ENCODE results near the gene NUCB2. TPM values are rescaled to one million over a fixed set of nuclear protein-coding genes. Genes with fewer than 3 reads are reported as not detected.
A peak's percentile ranks its signal among the peaks of the same experiment; 100 is the strongest.

Gene NUCB2
- polyA plus RNA-seq, 6 donors from 2014 or later = 14.2 to 23.9 (median 20.7) TPM

DNA sequence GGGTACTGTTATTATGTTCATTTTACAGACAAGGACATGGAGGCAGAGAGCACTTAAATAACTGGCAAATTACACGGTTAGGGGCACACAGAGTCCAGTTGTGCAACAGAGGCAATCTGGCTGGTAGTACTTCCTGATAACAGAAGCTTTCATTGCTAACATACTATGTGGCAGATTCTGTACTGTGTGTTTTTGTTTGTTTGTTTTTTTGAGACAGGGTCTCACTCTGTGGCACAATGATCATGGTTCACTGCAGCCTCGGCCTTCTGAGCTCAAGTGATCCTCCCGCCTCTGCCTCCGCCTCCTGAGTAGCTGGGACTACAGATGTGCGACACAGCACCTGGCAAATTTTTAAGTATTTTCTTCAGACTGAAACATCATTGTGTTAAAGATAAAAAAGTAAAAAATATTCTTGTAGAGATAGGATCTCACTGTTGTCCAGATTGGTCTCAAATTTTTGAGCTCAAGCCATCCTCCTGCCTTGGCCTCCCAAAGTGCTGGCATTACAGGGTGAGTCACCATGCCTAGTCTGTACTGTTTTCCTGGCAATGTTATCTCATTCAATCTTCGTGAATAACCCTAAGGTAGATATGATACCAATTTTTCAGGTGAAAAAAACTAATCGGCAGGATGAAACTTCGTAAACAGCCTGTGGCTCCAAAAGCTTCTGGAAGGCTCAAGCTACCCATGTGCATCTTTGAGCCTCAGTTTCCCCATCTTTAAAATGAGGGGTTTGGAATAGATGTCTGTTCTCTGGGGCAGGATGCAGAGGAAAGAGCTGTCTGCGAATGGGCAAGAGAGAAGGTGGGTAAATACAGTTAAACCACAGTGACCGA is 921 bp upstream of the NUCB2 start:
- no peaks in the 10 kb centered on the region for H3K36me3 Mint-ChIP-seq
- peaks cover 7 to 23% (median 18%) of the 10 kb centered on the region in 3 donors for H3K4me1 Mint-ChIP-seq
- no peaks in the 10 kb centered on the region for H3K27me3 Mint-ChIP-seq
- peak overlapping the region in 5 of 6 donors; percentile 90 to 95 (median 95) for H3K27ac Mint-ChIP-seq
- peak overlapping the region; percentile 93 to 97 (median 96) for H3K4me3 Mint-ChIP-seq
- H3K9me3 Mint-ChIP-seq = no peaks in the 10 kb centered on the region
- DNase-seq = no peak
- ATAC-seq (ENCODE audit: low read depth in 2 of 2) = no peak

DNA sequence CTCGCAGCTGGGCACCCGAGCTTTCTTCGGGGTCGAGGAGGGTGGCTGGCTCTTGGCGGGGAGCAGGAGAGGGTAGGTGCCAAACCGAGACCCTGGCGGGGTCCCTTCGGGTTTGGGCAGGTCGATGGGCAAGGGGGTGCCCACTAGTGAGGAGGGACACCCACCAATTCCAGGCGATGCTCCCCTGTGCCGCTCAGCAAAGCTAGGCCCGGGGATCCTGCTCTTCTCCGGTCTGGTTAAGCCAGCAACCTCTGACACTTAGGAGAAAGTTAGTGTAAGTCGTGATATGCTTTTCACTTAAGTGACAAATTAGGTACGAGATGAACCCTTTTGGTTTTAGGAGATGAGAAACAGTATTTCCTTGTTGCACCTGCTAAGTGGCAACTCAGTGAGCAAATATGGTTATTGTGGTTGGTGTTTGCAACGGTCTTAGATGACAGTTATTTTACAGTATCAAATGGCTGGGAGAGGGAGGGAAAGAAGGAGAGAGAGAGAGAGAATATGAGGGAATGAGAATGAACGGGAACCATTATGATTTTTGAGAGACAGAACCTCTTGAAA is 565 bp downstream of the NUCB2 start:
- H3K4me1 Mint-ChIP-seq = peaks cover 7 to 23% (median 18%) of the 10 kb centered on the region in 3 donors
- peak overlapping the region in 5 of 6 donors; percentile 80 to 95 (median 92) for H3K27ac Mint-ChIP-seq
- peak overlapping the region; percentile 93 to 97 (median 96) for H3K4me3 Mint-ChIP-seq
- ATAC-seq (ENCODE audit: low read depth in 2 of 2) (peak; percentile 6), DNase-seq (no peak)
- H3K36me3 Mint-ChIP-seq = no peaks in the 10 kb centered on the region
- H3K27me3 Mint-ChIP-seq = no peaks in the 10 kb centered on the region
- H3K9me3 Mint-ChIP-seq = no peaks in the 10 kb centered on the region

DNA sequence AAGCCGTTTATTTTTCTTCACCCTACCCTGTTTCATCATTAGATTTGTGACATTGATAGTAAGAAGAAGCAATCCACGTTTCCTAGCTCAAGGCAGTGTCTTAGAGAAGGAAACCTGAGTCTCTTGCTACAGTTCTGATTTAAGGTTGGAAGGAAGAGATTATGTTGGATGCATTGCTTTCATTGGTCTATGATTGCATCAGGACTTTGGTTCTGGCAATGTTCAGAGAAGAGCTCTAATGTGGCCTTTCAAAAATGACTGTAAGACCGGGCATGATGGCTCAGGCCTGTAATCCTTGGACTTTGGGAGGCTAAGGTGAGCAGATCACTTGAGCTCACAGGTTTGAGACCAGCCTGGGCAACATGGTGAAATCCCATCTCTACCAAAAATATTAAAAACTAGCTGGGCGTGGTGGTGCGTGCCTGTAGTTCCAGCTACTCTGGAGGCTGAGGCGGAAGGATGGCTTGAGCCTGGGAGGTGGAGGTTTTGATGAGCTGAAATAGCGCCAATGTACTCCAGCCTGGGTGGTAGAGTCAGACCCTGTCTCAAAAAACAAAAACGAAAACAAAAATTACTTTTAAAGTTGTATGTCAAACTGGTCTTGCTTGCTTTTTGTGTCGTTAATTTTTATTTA is 4.1 kb downstream of the NUCB2 start:
- H3K4me3 Mint-ChIP-seq = no peak overlapping the region

DNA sequence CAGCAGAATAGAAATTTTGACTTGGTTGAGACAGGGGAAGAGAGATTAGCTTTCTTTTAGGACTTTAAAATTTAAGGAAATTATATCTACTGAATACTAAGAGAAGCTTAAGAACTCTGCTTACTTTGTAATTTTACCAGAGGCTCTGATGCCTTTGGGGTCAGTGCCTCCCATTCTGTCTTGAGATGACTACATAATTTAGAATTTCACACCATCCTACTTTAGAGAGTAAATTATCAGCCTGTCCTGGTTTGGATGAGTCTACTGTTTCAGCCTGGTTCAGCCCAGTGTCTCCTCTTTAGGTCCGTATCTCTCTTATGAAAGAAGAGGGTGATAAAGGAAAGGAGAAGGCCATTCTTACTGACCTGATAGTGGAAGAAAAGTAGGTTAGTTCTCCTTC is 9.8 kb downstream of the NUCB2 start:
- Mint-ChIP-seq H3K36me3 (peaks cover 0 to 5% of the 10 kb centered on the region in 2 donors), H3K4me3 (no peak overlapping the region), H3K27ac (no peak overlapping the region), H3K4me1 (peaks cover 0 to 2% (median 0%) of the 10 kb centered on the region in 3 donors), H3K27me3 (no peaks in the 10 kb centered on the region), H3K9me3 (no peaks in the 10 kb centered on the region)
- ATAC-seq (ENCODE audit: low read depth in 2 of 2) (no peak), DNase-seq (no peak)

More for the DNA sequence above, 4.1 kb downstream of the NUCB2 start:
- Mint-ChIP-seq H3K9me3 (no peaks in the 10 kb centered on the region), H3K27ac (no peak overlapping the region), H3K4me1 (peaks cover 7 to 20% (median 18%) of the 10 kb centered on the region in 3 donors), H3K27me3 (no peaks in the 10 kb centered on the region), H3K36me3 (peaks cover 0 to 5% of the 10 kb centered on the region in 2 donors)
- ATAC-seq (ENCODE audit: low read depth in 2 of 2) (no peak), DNase-seq (no peak)

DNA sequence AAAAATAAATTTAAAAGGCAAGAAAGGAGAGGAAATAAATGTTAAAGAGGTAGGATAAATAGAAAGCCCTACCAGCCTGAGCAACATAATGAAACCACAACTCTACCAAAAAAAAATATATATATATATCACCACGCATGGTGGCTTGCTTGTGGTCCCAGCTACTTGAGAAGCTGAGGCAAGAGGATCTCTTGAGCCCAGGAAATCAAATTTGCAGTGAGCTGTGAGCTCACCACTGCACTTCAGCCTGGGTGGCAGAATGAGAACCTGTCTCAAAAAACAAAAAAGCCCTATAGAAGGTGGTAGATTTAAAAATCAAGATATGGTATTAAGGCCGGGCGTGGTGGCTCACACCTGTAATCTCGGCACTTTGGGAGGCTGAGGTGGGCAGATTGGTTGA is 10.5 kb downstream of the NUCB2 start:
- no peaks in the 10 kb centered on the region for H3K27me3 Mint-ChIP-seq
- H3K36me3 Mint-ChIP-seq = peaks cover 0 to 5% of the 10 kb centered on the region in 2 donors
- DNase-seq (no peak), ATAC-seq (ENCODE audit: low read depth in 2 of 2) (no peak)
- H3K27ac Mint-ChIP-seq = peak overlapping the region in 1 of 6 donors; percentile 7
- peaks cover 0 to 2% (median 0%) of the 10 kb centered on the region in 3 donors for H3K4me1 Mint-ChIP-seq
- no peak overlapping the region for H3K4me3 Mint-ChIP-seq
- no peaks in the 10 kb centered on the region for H3K9me3 Mint-ChIP-seq

DNA sequence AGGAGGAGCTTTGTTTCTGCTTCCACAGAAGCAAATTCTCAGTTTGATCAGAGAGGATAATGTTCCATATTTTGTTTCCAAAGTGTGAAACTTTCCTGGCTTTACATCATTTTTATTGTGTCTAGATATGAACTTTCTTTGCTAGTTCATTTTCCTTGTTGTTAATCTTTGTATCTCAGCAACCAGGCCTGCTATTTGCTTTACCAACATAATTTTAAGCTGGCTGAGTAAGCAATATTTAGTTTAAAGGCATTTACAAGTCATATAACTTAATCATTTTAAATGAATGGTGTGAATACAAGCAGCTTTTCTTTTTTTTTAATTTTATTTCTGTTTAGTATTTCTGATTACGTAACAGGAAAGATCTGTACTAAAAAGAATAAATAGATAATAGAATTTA is 15.2 kb downstream of the NUCB2 start:
- H3K27ac Mint-ChIP-seq = no peak overlapping the region
- ATAC-seq (ENCODE audit: low read depth in 2 of 2) = no peak
- no peaks in the 10 kb centered on the region for H3K27me3 Mint-ChIP-seq
- no peak for DNase-seq
- H3K36me3 Mint-ChIP-seq = no peaks in the 10 kb centered on the region
- peaks cover 0 to 5% (median 0%) of the 10 kb centered on the region in 3 donors for H3K4me1 Mint-ChIP-seq
- H3K9me3 Mint-ChIP-seq = no peaks in the 10 kb centered on the region
- no peak overlapping the region for H3K4me3 Mint-ChIP-seq

DNA sequence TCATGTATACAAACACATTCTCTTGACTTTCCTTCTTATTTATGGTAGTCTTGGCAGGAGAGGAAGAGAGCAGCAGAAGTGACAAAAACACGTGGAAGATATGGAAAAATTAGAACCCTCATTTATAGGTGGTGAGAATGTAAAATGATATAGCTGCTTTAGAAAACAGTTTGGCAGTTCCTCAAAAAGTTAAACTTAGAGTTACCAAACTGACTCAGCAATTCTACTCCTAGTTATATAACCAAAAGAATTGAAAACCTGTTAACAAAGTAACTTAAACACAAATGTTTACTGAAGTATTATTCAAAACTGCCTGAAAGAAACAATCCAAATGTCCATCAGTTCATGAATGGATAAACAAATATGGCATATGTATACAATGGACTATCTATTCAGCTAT is 16.8 kb downstream of the NUCB2 start:
- peaks cover 0 to 5% (median 0%) of the 10 kb centered on the region in 3 donors for H3K4me1 Mint-ChIP-seq
- peaks cover 0 to 5% of the 10 kb centered on the region in 2 donors for H3K36me3 Mint-ChIP-seq
- H3K27me3 Mint-ChIP-seq = no peaks in the 10 kb centered on the region
- no peak overlapping the region for H3K4me3 Mint-ChIP-seq
- no peak overlapping the region for H3K27ac Mint-ChIP-seq
- H3K9me3 Mint-ChIP-seq = no peaks in the 10 kb centered on the region
- DNase-seq = no peak
- no peak for ATAC-seq (ENCODE audit: low read depth in 2 of 2)

DNA sequence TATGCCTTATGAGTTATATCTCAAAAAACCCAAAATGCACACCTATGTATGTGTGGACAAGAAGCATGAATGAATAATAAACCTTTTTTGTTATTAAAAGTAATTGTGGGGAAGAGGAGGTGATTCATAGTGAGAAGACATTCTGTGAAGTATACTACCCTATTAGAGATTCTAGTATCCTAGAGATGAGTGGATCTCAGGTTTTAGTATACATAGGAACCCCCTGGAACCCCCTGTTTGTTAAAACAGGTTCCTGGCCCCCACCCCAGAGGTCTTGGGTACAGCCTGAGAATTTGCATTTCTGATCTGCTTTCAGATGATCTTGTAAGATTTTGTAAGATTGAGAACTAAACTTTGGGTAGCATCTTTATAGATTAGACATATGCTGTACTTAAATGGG is 17.5 kb downstream of the NUCB2 start:
- H3K27me3 Mint-ChIP-seq = no peaks in the 10 kb centered on the region
- H3K36me3 Mint-ChIP-seq = peaks cover 0 to 5% of the 10 kb centered on the region in 2 donors
- H3K9me3 Mint-ChIP-seq = no peaks in the 10 kb centered on the region
- peaks cover 0 to 5% (median 0%) of the 10 kb centered on the region in 3 donors for H3K4me1 Mint-ChIP-seq
- DNase-seq = no peak
- H3K4me3 Mint-ChIP-seq = no peak overlapping the region
- H3K27ac Mint-ChIP-seq = no peak overlapping the region
- ATAC-seq (ENCODE audit: low read depth in 2 of 2) = no peak

DNA sequence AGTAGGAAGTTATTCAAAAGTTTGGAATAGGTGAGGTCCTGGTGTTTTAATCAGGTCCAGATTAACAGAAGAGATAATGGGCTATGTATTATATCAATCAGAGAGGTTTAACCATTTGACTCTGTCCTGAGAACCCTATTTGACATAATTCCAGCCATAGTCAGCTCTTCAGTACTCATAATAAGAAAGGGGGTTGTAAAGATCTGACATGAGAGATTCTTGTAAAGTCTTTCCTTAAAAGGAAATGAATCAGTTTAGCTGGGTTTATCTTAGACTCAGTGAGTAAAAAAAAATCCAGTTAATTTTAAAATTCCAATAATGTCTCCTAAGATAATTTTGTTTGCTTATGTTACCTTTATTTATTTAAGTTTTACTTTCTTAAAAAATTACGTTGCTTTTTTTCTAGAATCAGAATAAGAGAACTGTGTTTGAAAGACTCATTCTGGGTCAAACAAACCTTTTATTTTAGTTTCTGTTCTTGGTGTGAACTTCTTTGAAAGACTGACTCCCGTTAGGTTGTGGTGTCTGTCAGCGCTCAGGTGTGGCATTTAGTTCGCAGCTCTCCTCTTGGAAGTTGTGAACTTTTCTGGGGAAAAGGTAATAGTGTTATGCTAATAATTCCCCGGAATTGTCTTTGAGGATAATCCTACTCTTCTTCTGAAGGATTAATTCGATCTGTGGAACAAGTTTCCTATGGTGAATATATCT is 20.5 kb downstream of the NUCB2 start:
- H3K27ac Mint-ChIP-seq = peak overlapping the region in 1 of 6 donors; percentile 6
- peaks cover 0 to 5% (median 0%) of the 10 kb centered on the region in 3 donors for H3K4me1 Mint-ChIP-seq

DNA sequence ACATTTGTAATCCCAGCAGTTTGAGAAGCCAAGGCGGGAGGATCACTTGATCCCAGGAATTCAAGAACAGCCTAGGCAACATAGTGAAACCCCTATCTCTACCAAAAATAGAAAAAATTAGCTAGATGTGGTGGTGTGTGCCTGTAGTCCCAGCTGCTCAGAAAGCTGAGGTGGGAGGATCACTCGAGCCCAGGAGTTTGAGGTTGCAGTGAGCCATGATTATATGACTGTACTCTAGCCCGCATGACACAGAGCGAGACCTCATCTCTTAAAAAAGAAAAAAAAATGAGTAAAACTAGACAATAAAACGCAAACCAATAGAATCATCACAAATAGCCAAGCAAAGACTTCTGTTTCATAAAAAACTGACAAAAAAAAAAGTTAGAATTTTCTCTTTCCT is 21.8 kb downstream of the NUCB2 start:
- Mint-ChIP-seq H3K36me3 (peaks cover 0 to 15% of the 10 kb centered on the region in 2 donors), H3K27me3 (no peaks in the 10 kb centered on the region), H3K9me3 (no peaks in the 10 kb centered on the region), H3K4me3 (no peak overlapping the region), H3K4me1 (no peaks in the 10 kb centered on the region), H3K27ac (no peak overlapping the region)
- DNase-seq = no peak
- no peak for ATAC-seq (ENCODE audit: low read depth in 2 of 2)

More for the DNA sequence above, 20.5 kb downstream of the NUCB2 start:
- H3K27me3 Mint-ChIP-seq = no peaks in the 10 kb centered on the region
- ATAC-seq (ENCODE audit: low read depth in 2 of 2) = no peak
- no peak for DNase-seq
- no peaks in the 10 kb centered on the region for H3K9me3 Mint-ChIP-seq
- H3K36me3 Mint-ChIP-seq = peaks cover 0 to 11% of the 10 kb centered on the region in 2 donors
- no peak overlapping the region for H3K4me3 Mint-ChIP-seq

DNA sequence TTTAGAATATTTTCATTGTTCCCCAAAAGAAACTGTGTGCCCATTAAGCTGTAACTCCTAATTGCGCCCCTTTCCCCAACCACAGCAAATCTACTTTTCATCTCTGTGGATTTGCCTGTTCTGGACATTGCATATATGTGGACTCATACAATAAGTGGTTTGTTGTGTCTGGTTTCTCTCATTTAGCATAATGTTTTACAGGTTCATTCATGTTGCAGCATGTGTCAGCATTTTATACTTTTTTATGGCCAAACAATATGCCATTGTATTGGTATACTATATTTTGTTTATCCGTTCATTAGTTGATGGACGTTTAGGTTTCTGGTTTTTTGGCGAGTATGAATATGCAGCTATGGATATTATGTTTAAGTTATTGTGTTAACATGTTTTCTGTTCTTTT is 23.8 kb downstream of the NUCB2 start:
- no peaks in the 10 kb centered on the region for H3K27me3 Mint-ChIP-seq
- H3K4me1 Mint-ChIP-seq = no peaks in the 10 kb centered on the region
- H3K36me3 Mint-ChIP-seq = peaks cover 0 to 15% of the 10 kb centered on the region in 2 donors
- no peak overlapping the region for H3K4me3 Mint-ChIP-seq
- no peaks in the 10 kb centered on the region for H3K9me3 Mint-ChIP-seq
- H3K27ac Mint-ChIP-seq = no peak overlapping the region
- ATAC-seq (ENCODE audit: low read depth in 2 of 2) = no peak
- no peak for DNase-seq

DNA sequence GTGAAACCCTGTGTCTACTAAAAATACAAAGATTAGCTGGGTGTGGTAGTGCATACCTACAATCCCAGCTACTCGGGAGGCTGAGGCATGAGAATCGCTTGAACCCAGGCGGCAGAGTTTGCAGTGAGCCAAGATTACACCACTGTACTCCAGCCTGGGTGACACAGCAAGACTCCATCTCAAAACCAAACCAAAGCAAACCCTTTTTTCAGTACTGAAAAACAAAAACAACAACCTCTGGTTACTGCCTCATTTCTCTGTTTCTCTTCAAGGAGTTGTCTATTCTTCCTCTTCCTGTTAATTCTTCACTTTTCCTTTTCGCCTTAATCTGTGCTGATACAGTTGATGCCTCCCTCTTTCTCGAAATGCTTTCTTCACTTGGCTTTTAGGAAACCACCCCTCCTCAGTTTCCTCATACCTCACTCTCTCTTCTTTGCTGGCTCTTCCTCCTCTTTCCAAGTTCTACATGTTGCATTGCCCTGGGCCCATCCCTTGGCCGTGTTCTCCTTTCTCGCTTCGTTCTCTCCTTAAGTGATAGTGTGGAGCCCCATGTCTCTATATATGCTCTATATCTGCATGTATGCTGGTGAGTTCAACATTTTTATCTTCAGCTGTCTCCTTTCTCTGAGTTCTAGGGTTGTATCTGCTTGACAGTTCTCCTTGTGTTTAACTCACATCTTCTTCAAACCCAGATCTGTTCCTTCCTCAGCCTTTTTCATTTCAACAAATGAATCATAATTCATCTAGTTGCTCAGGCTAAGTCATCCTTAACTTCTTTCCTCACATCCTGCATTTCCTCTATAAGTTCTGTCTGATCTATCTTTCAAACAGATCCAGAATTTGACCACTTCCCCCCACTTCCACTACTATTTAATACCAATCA is 37.1 kb downstream of the NUCB2 start:
- no peaks in the 10 kb centered on the region for H3K27me3 Mint-ChIP-seq
- H3K4me1 Mint-ChIP-seq = no peaks in the 10 kb centered on the region
- H3K9me3 Mint-ChIP-seq = no peaks in the 10 kb centered on the region
- DNase-seq (no peak), ATAC-seq (ENCODE audit: low read depth in 2 of 2) (no peak)
- H3K4me3 Mint-ChIP-seq = no peak overlapping the region
- H3K36me3 Mint-ChIP-seq = peaks cover 0 to 9% of the 10 kb centered on the region in 2 donors
- no peak overlapping the region for H3K27ac Mint-ChIP-seq

DNA sequence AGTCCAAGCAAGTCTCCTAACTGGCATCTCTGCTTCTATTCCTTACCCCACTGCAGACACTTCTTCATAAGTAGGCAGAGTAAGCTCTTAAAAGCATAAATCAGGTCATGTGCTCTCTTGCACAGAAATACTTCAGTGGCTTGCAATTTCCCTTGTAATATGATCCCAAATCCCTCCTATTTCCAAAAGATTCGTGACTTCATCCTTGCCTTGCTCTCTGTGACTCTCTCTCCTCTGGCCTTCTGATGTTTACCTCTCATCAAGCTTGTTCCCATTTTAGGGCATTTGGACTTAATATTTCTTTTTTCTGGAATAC is 37.7 kb downstream of the NUCB2 start:
- no peak for DNase-seq
- ATAC-seq (ENCODE audit: low read depth in 2 of 2) = no peak
- Mint-ChIP-seq H3K27me3 (no peaks in the 10 kb centered on the region), H3K4me3 (no peak overlapping the region), H3K4me1 (no peaks in the 10 kb centered on the region), H3K27ac (no peak overlapping the region), H3K9me3 (no peaks in the 10 kb centered on the region), H3K36me3 (peaks cover 0 to 9% of the 10 kb centered on the region in 2 donors)
